Liver (tissue), 9 donors: ENCODE measurements around the gene SPO11. TPM values are rescaled to one million over a fixed set of nuclear protein-coding genes. Genes with fewer than 3 reads are reported as not detected.

ENCODE experiments used
- DNase-seq: peaks from one replicate; pipeline ENCODE4 v3.0.0-alpha.2; 2017; ENCODE audit warnings: low spot score
- H3K27ac ChIP-seq, 2 donors: one replicate each; pipeline ENCODE4 v1.7.0; 2013; ENCODE audit warnings: inconsistent platforms in 2 of 2, low read length in 2 of 2, control low read depth in 1 of 2, low read depth in 1 of 2, mild to moderate bottlenecking in 1 of 2
- H3K27me3 ChIP-seq, 4 donors: one replicate each; pipeline versions ENCODE4 v1.6.1 to v1.7.0; 2013; ENCODE audit warnings: low read length in 3 of 4, inconsistent platforms in 1 of 4, mild to moderate bottlenecking in 1 of 4, moderate library complexity in 1 of 4; ENCODE audit not compliant: control insufficient read depth in 4 of 4, insufficient read depth in 4 of 4
- H3K36me3 ChIP-seq, 4 donors: one replicate each; pipeline versions ENCODE4 v1.6.1 to v1.7.0; 2013; ENCODE audit warnings: low read length in 3 of 4, mild to moderate bottlenecking in 3 of 4, low read depth in 1 of 4, moderate library complexity in 1 of 4; ENCODE audit not compliant: control insufficient read depth in 4 of 4, insufficient read depth in 3 of 4
- H3K4me1 ChIP-seq, 4 donors: one replicate each; pipeline versions ENCODE4 v1.6.1 to v1.7.0; 2013; ENCODE audit warnings: low read length in 3 of 4, mild to moderate bottlenecking in 3 of 4, moderate library complexity in 1 of 4; ENCODE audit not compliant: control insufficient read depth in 4 of 4, insufficient read depth in 4 of 4
- H3K4me3 ChIP-seq, 3 donors: one replicate each; pipeline versions ENCODE4 v1.6.1 to v1.7.0; 2013; ENCODE audit warnings: low read length in 3 of 3, control low read depth in 1 of 3, low read depth in 1 of 3, mild to moderate bottlenecking in 1 of 3
- H3K9ac ChIP-seq, 2 donors: one replicate each; pipeline ENCODE4 v1.7.0; 2013; ENCODE audit warnings: low read length in 2 of 2, mild to moderate bottlenecking in 2 of 2, moderate library complexity in 2 of 2, control low read depth in 1 of 2, low read depth in 1 of 2
- H3K9me3 ChIP-seq, 4 donors: one replicate each; pipeline versions ENCODE4 v1.6.1 to v1.7.0; 2013; ENCODE audit warnings: low read length in 3 of 4; ENCODE audit not compliant: control insufficient read depth in 4 of 4
- CTCF ChIP-seq: fragments of 150-350 bp; IDR thresholded peaks from 2 replicates; pipeline ENCODE4 v1.5.1; 2017; ENCODE audit warnings: improper control_type of control experiment, low read depth, low read length; ENCODE audit not compliant: missing input control
- EGR1 ChIP-seq, 2 donors: IDR thresholded peaks; 2 replicates each; pipeline ENCODE4 v1.6.1; 2016 to 2018; ENCODE audit warnings: antibody characterized with exemption in 2 of 2, low read depth in 2 of 2
- FOXA1 ChIP-seq: IDR thresholded peaks from 2 replicates; pipeline ENCODE4 v1.6.1; 2016; ENCODE audit warnings: antibody characterized with exemption
- FOXA2 ChIP-seq: IDR thresholded peaks from 2 replicates; pipeline ENCODE4 v1.6.1; 2016; ENCODE audit warnings: antibody characterized with exemption
- HNF4A ChIP-seq, 2 donors: conservative IDR thresholded peaks; 2 replicates each; pipeline ENCODE4 v1.6.1; 2016; ENCODE audit warnings: antibody characterized with exemption in 2 of 2, mild to moderate bottlenecking in 2 of 2
- JUND ChIP-seq, 2 donors: IDR thresholded peaks; 2 replicates each; pipeline ENCODE4 v1.6.1; 2016; ENCODE audit warnings: antibody characterized with exemption in 2 of 2
- MAX ChIP-seq: IDR thresholded peaks from 2 replicates; pipeline ENCODE4 v1.6.1; 2016; ENCODE audit warnings: antibody characterized with exemption
- NR2F2 ChIP-seq: IDR thresholded peaks from 2 replicates; pipeline ENCODE4 v1.6.1; 2016; ENCODE audit warnings: antibody characterized with exemption
- RAD21 ChIP-seq, 2 donors: IDR thresholded peaks; 2 replicates each; pipeline ENCODE4 v1.6.1; 2016; ENCODE audit warnings: antibody characterized with exemption in 2 of 2, mild to moderate bottlenecking in 2 of 2
- RXRA ChIP-seq, 2 donors: IDR thresholded peaks; 2 replicates each; pipeline ENCODE4 v1.6.1; 2017 to 2018; ENCODE audit warnings: antibody characterized with exemption in 2 of 2, mild to moderate bottlenecking in 1 of 2
- SP1 ChIP-seq: IDR thresholded peaks from 2 replicates; pipeline ENCODE4 v1.6.1; 2018; ENCODE audit warnings: antibody characterized with exemption, mild to moderate bottlenecking
- YY1 ChIP-seq: IDR thresholded peaks from 2 replicates; pipeline ENCODE4 v1.6.1; 2016; ENCODE audit warnings: antibody characterized with exemption, mild to moderate bottlenecking
- WGBS: extraction: QIAGEN DNeasy Blood & Tissue Kit; methylation state at CpG from one replicate; pipeline ENCODE4 v1.1.7; 2013; 5-methylcytosine and 5-hydroxymethylcytosine counted together
- polyA plus RNA-seq, 2 donors: library from polyadenylated mRNA; stranded (reverse) in 1 of 2; unstranded in 1 of 2; fragments of 200-250 nt in 1 of 2; fragments of >200 nt in 1 of 2; fragmentation: Nextera tagmentation in 1 of 2; extraction: Ambion mirVana in 1 of 2; gene quantifications; one replicate each; pipeline versions ENCODE4 v1.2.1 to v1.2.3, GENCODE V29; 2013 to 2015
- total RNA-seq, 2 donors: library from RNA; depleted of rRNA; stranded (reverse); fragments of >200 nt; gene quantifications; one replicate each; pipeline ENCODE4 v1.2.3, GENCODE V29; 2014
- TF ChIP-seq, protein P1 (sequence below): IDR thresholded peaks from 2 replicates; pipeline ENCODE4 v1.6.1; 2016; ENCODE audit warnings: antibody characterized with exemption
- TF ChIP-seq, protein P2 (sequence below): IDR thresholded peaks from 2 replicates; pipeline ENCODE4 v1.6.1; 2016; ENCODE audit warnings: antibody characterized with exemption, mild to moderate bottlenecking
- donor health status: healthy.
- donor health status: healthy.
- donor health status: healthy.
- donor health status: healthy.
- donor health status: healthy.

SPO11 gene
- total and polyA plus RNA-seq, 4 donors: not detected

DNA sequence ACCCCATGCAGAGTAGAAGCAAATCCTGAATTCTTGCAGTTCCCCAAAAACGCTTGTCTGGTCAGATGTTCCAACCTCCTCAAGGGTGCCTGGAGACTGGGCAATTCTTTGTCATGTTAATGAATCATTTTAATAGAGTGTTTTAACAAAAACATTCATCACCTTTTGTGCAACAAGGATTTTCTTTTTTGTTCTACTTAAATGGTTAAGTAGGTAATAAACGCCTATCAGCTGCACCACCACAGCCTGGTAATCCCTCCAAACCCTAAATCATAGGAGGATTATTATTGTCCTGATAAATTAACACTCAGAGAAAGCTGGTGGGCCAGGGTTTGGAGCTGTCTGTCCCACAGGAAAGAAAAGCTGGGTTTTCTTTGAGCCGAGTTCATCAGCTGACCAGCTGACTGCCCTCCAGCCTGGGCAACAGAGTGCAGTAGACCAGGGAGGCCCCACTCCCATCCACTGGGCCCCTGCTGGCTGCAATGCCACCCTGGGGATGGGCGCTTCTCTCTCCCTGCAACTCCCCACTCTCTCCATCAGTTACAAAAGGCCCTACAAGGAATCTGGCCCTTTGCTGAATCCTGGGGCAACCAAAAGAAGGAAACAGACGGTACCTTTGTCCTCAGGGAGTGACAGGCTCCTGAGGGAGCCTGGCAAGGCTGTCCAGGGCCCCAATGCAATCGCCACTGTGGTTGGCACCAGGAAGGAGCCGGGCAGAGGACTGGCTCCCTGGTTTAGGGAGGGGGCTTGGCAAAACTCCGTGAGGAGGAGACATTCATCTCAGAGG lies 40.0 kb upstream of the SPO11 start:
- Histone ChIP-seq H3K4me1 (no peaks in the 10 kb centered on the region), H3K9me3 (no peaks in the 10 kb centered on the region), H3K27me3 (peaks cover 0 to 7% (median 6%) of the 10 kb centered on the region in 4 donors), H3K9ac (no peak overlapping the region), H3K36me3 (no peaks in the 10 kb centered on the region), H3K27ac (no peak overlapping the region), H3K4me3 (no peak overlapping the region)
- 58% methylated on average over 8 of the region's 8 CpGs for WGBS
- TF ChIP-seq CTCF: no peak
- no peak for TF ChIP-seq NR2F2
- no peak for DNase-seq

- no peak for TF ChIP-seq FOXA1
- no peak for TF ChIP-seq CTCF
- no peak for TF ChIP-seq JUND (IDR thresholded peaks at IDR 0.05)
- TF ChIP-seq FOXA2: no peak
- TF ChIP-seq HNF4A (conservative IDR thresholded peaks at IDR 0.05): no peak
- no peak for TF ChIP-seq RAD21 (IDR thresholded peaks at IDR 0.05)
- TF ChIP-seq SP1: no peak
- TF ChIP-seq MAX: no peak
- no peak for TF ChIP-seq RXRA (IDR thresholded peaks at IDR 0.05)
- no peak for TF ChIP-seq NR2F2
- TF ChIP-seq, protein P1, sequence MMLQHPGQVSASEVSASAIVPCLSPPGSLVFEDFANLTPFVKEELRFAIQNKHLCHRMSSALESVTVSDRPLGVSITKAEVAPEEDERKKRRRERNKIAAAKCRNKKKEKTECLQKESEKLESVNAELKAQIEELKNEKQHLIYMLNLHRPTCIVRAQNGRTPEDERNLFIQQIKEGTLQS: no peak
- no peak for TF ChIP-seq YY1
- H3K9me3 ChIP-seq: no peaks in the 10 kb centered on the region
- 78% methylated on average over 5 of the region's 5 CpGs for WGBS
Measured at GRCh38 chr20:57290178-57290484, 39.5 kb upstream of the SPO11 start.

GRCh38 chr20:57291003-57291402 lies 38.6 kb upstream of the SPO11 start:
- Histone ChIP-seq H3K4me1 (no peaks in the 10 kb centered on the region), H3K9ac (no peak overlapping the region), H3K36me3 (no peaks in the 10 kb centered on the region), H3K4me3 (no peak overlapping the region), H3K27me3 (peaks cover 0 to 7% (median 6%) of the 10 kb centered on the region in 4 donors), H3K9me3 (no peaks in the 10 kb centered on the region), H3K27ac (no peak overlapping the region)
- 60% methylated on average over 10 of the region's 10 CpGs for WGBS
- no peak for DNase-seq
- TF ChIP-seq EGR1 (IDR thresholded peaks at IDR 0.05; ENCODE audit: low read depth in 2 of 2): no peak
- TF ChIP-seq RXRA (IDR thresholded peaks at IDR 0.05): no peak
- TF ChIP-seq, protein P1: no peak
- TF ChIP-seq, protein P2, sequence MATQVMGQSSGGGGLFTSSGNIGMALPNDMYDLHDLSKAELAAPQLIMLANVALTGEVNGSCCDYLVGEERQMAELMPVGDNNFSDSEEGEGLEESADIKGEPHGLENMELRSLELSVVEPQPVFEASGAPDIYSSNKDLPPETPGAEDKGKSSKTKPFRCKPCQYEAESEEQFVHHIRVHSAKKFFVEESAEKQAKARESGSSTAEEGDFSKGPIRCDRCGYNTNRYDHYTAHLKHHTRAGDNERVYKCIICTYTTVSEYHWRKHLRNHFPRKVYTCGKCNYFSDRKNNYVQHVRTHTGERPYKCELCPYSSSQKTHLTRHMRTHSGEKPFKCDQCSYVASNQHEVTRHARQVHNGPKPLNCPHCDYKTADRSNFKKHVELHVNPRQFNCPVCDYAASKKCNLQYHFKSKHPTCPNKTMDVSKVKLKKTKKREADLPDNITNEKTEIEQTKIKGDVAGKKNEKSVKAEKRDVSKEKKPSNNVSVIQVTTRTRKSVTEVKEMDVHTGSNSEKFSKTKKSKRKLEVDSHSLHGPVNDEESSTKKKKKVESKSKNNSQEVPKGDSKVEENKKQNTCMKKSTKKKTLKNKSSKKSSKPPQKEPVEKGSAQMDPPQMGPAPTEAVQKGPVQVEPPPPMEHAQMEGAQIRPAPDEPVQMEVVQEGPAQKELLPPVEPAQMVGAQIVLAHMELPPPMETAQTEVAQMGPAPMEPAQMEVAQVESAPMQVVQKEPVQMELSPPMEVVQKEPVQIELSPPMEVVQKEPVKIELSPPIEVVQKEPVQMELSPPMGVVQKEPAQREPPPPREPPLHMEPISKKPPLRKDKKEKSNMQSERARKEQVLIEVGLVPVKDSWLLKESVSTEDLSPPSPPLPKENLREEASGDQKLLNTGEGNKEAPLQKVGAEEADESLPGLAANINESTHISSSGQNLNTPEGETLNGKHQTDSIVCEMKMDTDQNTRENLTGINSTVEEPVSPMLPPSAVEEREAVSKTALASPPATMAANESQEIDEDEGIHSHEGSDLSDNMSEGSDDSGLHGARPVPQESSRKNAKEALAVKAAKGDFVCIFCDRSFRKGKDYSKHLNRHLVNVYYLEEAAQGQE: no peak

More at GRCh38 chr20:57290178-57290484, 39.5 kb upstream of the SPO11 start:
- Histone ChIP-seq H3K36me3 (no peaks in the 10 kb centered on the region), H3K9ac (no peak overlapping the region), H3K4me1 (no peaks in the 10 kb centered on the region), H3K4me3 (no peak overlapping the region), H3K27ac (no peak overlapping the region), H3K27me3 (peaks cover 0 to 7% (median 6%) of the 10 kb centered on the region in 4 donors)
- no peak for DNase-seq
